ENCODE data around the gene CCDC9B. TPM values are rescaled to one million over a fixed set of nuclear protein-coding genes. Genes with fewer than 3 reads are reported as not detected.

CCDC9B gene
- polyA plus RNA-seq, 4 donors, result 4.0 to 14.7 (median 8.0) TPM

DNA sequence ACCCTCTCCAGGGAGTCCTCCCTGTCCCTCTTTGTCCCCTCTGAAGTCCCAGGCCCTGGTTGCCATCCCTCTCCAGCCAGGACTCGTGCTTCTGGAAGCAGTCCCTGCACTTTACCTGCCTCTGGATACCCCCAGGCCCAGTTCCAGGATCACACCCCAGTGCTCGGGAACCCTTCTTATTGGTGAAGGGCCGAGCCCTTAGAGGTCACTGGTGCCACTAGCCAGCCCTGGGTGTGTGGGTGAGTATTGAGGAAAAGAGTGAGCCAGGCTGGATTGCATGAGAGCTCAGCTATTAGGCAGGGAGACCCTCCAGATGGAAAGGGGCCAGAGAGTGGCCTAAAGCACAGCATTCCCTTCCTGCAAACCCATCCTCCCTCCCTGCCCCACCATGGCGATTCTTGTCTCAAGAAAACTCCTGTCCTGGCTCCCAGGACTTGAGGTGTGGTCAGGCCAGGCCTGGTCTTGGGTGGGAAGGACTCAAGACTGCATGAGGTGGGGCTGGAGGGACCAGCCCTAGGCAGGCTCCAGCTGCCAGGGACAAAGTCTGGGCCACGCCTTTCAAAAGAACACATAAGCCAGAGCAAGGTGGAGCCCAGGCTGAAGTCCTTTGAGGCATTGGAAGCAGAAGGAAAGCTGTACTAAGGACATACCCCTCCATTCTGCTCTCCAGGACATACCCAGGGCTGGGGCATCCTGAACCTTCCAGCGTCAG lies 5.3 kb upstream of the CCDC9B start:
- no peak for DNase-seq (ENCODE audit: low read depth in 4 of 4, low spot score in 2 of 4)

DNA sequence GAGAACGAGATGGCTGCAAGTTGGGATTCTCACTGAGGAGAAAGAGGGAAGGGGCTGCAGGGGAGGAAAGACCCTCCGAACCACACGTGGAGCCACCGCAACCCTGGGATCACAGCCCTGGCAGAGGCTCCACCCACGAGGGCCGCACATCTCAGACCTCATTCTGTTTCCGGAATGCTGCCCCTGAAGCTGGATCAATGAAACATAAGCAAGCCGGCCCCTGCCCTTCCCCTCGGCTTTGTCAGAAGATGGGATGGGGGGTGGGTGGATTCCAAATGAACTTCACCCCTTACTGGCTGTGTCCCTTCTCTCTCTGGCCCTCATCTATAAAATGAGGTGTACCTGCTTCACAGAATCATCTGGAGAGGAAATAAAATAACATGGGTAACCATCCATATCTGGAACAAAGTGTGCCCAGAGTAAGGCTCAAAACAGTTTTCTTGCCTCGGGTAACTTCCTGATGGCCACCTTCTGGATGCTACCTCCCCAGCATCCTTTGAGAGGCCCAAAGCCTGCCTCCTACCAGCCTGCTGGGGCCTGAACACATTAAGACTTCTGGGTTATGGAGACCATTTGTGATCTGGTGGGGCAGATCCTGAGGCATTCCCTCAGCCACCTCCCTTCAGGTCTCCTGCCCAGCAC lies 4.6 kb upstream of the CCDC9B start:
- no peak for DNase-seq (ENCODE audit: low read depth in 4 of 4, low spot score in 2 of 4)

DNA sequence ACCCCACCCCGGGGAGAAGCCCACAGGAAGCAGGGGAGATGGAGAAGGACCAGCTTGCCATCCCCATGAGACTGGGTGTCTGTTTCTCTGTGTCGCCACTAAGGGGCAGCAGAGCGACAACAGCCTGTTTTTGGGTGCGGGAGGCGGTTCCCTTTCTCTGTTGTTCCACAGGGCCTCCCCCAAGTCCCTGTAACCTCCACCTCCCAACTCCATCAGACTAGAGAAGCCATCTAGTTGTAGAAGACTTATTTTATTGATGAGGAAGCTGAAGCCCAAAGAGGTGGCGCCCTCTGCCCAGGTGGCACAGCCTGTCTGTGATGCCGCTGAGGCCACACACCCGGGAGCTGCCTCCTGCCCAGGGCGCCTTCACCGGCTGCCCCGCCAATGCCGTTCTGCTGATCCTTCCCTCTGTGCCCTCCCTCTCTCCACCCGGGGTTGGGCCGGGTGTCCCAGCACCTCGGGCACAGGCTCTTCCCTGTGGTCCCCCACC lies 3.9 kb upstream of the CCDC9B start:
- no peak for DNase-seq (ENCODE audit: low read depth in 4 of 4, low spot score in 2 of 4)

- DNase-seq (ENCODE audit: low read depth in 4 of 4, low spot score in 2 of 4), result no peak
Measured at GRCh38 chr15:40344217-40344616, 3.5 kb upstream of the CCDC9B start.

- no peak for DNase-seq (ENCODE audit: low read depth in 4 of 4, low spot score in 2 of 4)
Measured at GRCh38 chr15:40343512-40343911, 2.8 kb upstream of the CCDC9B start.

DNA sequence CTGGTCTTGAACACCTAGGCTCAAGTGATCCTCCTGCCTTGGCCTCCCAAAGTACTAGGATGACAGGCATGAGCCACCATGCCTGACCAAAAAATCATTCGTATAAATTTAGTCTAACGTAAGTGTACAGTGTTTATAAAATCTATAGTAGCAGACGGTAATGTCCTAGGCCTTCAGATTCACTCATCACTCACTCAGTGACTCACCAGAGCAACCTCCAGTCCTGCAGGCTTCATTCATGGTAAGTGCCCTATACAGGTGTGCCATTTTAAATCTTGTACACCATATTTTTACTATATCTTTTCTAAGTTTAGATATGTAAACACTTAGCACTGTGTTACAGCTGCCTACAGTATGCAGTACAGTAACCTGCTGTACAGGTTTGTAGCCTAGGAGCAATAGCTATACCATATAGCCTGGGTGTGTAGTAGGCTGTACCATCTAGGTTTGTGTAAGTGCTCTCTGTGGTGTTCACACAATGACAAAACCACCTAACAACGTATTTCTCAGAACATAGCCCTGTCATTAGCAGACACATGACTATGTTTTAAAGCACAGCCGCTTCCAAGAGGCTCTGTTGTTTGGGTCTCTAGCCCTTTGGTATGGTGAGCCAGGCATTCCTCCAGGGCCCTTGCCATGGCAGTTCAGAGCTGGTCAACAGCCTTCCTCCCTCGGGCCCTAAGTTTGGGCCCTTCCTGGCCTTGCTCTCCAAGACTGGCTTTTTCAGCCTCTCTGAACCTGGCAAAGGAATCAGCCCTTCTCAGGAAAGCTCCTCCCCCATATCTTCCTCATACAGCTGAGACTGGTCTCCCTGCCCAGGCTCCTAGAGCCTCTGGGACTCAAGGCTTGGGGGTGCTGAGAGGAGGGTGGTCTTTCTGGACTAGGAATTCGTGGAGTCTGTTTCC lies 1.9 kb upstream of the CCDC9B start:
- DNase-seq (ENCODE audit: low read depth in 4 of 4, low spot score in 2 of 4), result no peak

DNA sequence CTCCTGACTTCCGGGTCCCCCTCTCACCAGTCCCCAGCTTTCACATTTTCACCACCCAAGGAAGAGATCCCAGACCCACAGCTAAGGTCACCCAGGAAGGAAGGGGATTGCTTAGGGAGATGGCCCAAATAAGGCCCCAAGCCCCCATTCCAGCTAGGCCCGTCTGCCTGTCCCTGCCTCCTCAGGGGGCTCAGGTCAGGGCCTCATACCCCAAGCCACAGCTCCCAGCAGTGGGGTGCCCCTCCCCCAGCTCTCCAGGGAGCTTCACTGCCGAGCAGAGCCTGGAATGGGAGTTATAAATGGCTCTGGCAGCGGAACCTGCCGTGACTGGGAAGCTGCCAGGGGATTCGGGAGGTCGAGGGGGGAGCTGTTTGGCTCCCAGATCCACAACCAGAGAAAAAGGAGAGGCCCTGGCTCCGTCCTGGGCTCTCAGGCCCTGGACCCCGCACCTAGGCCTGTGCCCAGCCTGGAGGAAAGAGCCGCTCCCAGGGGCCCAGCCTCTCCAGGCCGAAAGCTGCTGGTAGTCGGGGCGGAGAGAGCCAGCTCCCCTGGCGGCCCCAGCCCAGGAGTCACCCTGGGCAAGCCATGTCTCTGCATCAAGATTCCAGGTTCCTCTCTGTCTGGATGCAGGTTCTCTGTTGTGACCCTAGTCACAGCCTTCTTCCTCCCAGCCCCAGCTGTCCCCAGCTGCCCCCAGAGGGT lies 550 bp downstream of the CCDC9B start:
- DNase-seq (ENCODE audit: low read depth in 4 of 4, low spot score in 2 of 4), result no peak

GRCh38 chr15:40339621-40339945 lies 1.2 kb downstream of the CCDC9B start:
- no peak for DNase-seq (ENCODE audit: low read depth in 4 of 4, low spot score in 2 of 4)

- no peak for DNase-seq (ENCODE audit: low read depth in 4 of 4, low spot score in 2 of 4)
Measured at GRCh38 chr15:40338921-40339620, 1.7 kb downstream of the CCDC9B start.

GRCh38 chr15:40338041-40338657 lies 2.6 kb downstream of the CCDC9B start:
- DNase-seq (ENCODE audit: low read depth in 4 of 4, low spot score in 2 of 4), result no peak

- no peak for DNase-seq (ENCODE audit: low read depth in 4 of 4, low spot score in 2 of 4)
Measured at GRCh38 chr15:40337597-40337996, 3.1 kb downstream of the CCDC9B start.

- DNase-seq (ENCODE audit: low read depth in 4 of 4, low spot score in 2 of 4), result no peak
Measured at GRCh38 chr15:40336744-40337122, 4.0 kb downstream of the CCDC9B start.

DNA sequence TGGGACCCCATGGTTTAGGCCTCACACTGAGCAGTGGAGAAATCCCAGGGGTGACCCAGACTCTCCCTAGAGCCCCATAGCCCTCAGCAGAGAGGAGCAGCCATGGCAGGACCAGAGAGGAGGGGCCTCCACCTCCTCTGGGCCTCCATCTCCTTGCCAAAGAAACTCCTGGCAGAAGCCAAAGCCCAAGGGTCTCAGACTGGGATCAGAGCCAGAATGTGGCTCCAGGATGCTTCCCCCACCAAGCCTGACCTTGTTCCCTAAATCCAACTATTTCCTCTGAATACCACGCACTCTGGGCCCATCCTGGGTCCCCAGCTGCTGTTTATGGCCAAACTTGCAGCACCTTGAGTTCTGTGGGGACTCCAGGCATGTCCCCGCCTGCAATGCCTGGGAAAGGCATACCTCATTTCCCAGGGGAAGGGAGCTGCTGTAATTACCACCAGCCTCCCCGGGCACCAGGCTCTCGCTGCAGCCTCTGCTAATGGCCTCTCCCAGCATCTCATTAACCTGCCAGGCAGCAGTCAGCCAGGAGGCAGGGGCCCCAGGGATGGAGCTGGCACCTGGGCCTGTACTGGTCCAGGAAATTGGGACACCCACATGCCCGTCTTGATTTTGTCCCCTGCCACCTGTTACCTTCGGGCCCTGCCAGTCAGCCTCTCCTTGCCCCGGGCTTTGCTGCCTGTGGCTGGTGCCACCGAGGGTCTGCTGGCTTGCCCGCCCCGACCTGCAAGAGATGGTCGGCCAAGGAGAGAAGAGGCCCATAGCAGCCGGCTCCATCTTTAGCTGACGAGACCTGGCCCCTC lies 4.6 kb downstream of the CCDC9B start:
- no peak for DNase-seq (ENCODE audit: low read depth in 4 of 4, low spot score in 2 of 4)

GRCh38 chr15:40334941-40335795 lies 5.6 kb downstream of the CCDC9B start:
- DNase-seq (ENCODE audit: low read depth in 4 of 4, low spot score in 2 of 4), result no peak

DNA sequence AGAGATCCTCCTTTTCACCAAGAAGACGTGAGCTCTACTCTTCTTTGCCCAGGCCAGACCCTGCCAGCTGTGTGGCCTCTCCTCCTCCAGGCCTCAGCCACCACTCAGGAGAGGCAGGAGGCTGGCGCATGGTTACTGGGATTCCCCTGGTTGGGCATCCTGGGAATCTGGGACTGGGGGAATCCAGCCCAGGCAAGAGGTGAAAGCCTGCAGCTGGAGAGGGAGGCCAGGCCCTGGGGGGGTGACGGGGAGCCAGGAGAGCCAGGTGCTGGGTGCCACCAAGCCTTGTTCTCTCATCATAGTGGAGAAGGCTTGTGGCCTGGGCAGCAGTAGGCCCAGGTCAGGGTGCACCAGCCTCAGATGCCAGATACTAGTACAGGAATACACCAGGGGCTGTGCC lies 6.2 kb downstream of the CCDC9B start:
- no peak for DNase-seq (ENCODE audit: low read depth in 4 of 4, low spot score in 2 of 4)

DNA sequence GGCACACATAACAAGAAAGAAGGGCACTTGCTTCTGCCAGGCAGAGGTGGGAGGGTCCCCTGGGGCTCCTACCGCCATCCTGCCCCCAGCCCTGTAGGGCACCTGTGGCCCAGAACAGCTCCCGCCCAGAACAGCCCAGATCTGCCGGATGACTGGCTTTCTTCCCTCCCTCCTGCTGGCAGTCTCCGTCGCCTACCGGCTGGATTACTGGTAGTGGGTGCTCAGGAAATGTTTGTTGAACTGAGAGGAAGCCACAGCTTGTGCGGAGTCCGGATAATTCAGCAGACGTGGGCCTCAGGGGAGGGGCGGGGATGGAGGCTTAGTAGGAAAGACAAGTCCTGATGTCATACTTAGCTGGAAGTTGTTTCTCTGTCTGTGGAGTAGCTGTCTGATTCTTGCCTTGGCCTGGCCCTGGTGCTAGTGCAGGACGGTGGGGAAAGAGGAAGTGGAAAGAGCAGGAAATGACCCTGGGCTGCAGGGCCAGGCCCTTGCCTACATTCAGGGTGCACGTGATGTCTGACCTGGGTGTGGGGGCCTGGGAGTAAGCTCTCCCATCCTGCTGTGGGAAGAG lies 6.7 kb downstream of the CCDC9B start:
- DNase-seq (ENCODE audit: low read depth in 4 of 4, low spot score in 2 of 4), result no peak

DNA sequence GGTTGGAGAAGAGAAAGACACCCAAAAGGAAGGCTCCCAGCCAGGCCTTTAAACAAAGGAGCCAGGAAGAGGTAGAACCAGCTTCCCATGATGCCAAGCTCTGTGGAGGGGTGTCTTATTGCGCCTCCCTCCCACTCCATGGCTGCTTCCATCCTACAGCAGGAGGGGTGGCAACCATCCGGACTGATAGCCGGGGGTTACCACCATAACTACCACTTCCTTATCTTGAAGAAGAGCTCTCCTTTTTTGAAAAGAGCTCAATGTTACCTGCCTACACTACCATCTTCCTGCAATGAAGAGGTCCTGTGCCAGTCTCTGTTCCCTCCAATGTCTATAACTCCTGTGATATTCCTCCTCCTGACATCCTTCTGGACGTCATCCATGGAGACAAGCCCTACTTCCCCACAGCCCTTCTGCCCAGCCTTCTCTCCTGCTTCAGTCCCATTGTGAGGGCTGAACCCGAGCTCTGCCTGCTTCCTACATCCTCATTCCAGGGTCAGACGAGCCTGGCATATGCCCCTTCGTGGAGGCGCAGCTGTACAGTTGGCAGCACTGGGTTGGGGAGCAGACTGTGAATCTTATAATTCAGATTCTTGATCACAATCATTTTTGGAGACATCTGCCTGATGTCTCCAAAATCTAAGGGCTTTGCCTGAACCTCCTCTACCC lies 8.5 kb downstream of the CCDC9B start:
- no peak for DNase-seq (ENCODE audit: low read depth in 4 of 4, low spot score in 2 of 4)

All from left renal cortex interstitium (tissue), 4 donors.